K562 (cell line): ENCODE results near the gene KAT2B.

Source experiments
- FOXA1 ChIP-seq: fragments of 450-650 bp; IDR thresholded peaks from 2 replicates; pipeline ENCODE4 v1.6.1; 2016; ENCODE audit warnings: mild to moderate bottlenecking, borderline replicate concordance
- GABPB1 ChIP-seq: sonication (generic); formaldehyde crosslinking; IDR thresholded peaks from 2 replicates; pipeline ENCODE4 v1.8.0; 2022; ENCODE audit warnings: mild to moderate bottlenecking, missing genetic modification reagents
- JUNB ChIP-seq: fragments of 450-650 bp; formaldehyde crosslinking; conservative IDR thresholded peaks from 2 replicates; pipeline ENCODE4 v1.4.0; 2020; ENCODE audit warnings: mild to moderate bottlenecking
- ZHX1 ChIP-seq: fragments of 150-350 bp; conservative IDR thresholded peaks from 2 replicates; pipeline ENCODE4 v1.6.1; 2014; ENCODE audit warnings: low read length
- ZNF23 ChIP-seq: fragments of 250-450 bp; sonication (Bioruptor Pico); IDR thresholded peaks from 2 replicates; pipeline ENCODE4 v1.4.0; 2020; ENCODE audit warnings: mild to moderate bottlenecking

- TF ChIP-seq JUNB (CRISPR knock-in tag) (no peak), FOXA1 (no peak), GABPB1 (CRISPR knock-in tag) (no peak), ZHX1 (no peak), ZNF23 (no peak)
These were observed 2.1 kb downstream of the KAT2B start for GRCh38 chr3:20042331-20042730.
